Stimulated activated CD8-positive, alpha-beta memory T cell treated with anti-CD3 and anti-CD28 coated beads, Interleukin-15, amount 100 ng/mL, for 1 hour (primary cell): ENCODE measurements around the gene CEBPG.

Experiments used
- DNase-seq: peaks from one replicate; pipeline ENCODE4 v3.0.0-alpha.2; 2020; ENCODE audit warnings: low read depth

The CEBPG gene

GRCh38 chr19:33395561-33396550 is 22.3 kb downstream of the CEBPG start:
- no peak for DNase-seq

- no peak for DNase-seq
Observed at GRCh38 chr19:33396701-33397535, 23.4 kb downstream of the CEBPG start.

- no peak for DNase-seq
Observed at GRCh38 chr19:33397536-33398360, 24.2 kb downstream of the CEBPG start.

- no peak for DNase-seq
Observed at GRCh38 chr19:33398361-33399060, 25.0 kb downstream of the CEBPG start.

- no peak for DNase-seq
Observed at GRCh38 chr19:33399081-33399744, 25.7 kb downstream of the CEBPG start.

GRCh38 chr19:33399745-33400681 is 26.5 kb downstream of the CEBPG start:
- no peak for DNase-seq

GRCh38 chr19:33400856-33401682 is 27.6 kb downstream of the CEBPG start:
- no peak for DNase-seq

- no peak for DNase-seq
Observed at GRCh38 chr19:33401683-33402420, 28.3 kb downstream of the CEBPG start.

- no peak for DNase-seq
Observed at GRCh38 chr19:33402421-33403220, 29.1 kb downstream of the CEBPG start.

- DNase-seq = no peak
Observed at GRCh38 chr19:33403221-33403972, 29.9 kb downstream of the CEBPG start.

GRCh38 chr19:33403973-33404304 is 30.4 kb downstream of the CEBPG start:
- no peak for DNase-seq

GRCh38 chr19:33404506-33405253 is 31.2 kb downstream of the CEBPG start:
- DNase-seq = no peak

- no peak for DNase-seq
Observed at GRCh38 chr19:33405254-33405552, 31.7 kb downstream of the CEBPG start.

- no peak for DNase-seq
Observed at GRCh38 chr19:33405553-33406461, 32.3 kb downstream of the CEBPG start.
